Mammary epithelial cell (primary cell): ENCODE data around the gene TNFRSF11A.

Experiments
- EZH2 ChIP-seq: IDR thresholded peaks from 2 replicates; pipeline ENCODE4 v1.6.1; 2012; ENCODE audit warnings: low read length, inconsistent platforms, borderline replicate concordance
- TF ChIP-seq, protein P1 (sequence below), 2 donors: IDR thresholded peaks in 1 of 2; conservative IDR thresholded peaks in 1 of 2; 2 replicates each; pipeline ENCODE4 v1.5.1; 2011 to 2012; ENCODE audit warnings: inconsistent platforms in 2 of 2, low read length in 2 of 2, mild to moderate bottlenecking in 2 of 2, control low read depth in 1 of 2, low read depth in 1 of 2; ENCODE audit not compliant: insufficient read depth in 1 of 2; ENCODE audit errors: extremely low read depth in 1 of 2

DNA sequence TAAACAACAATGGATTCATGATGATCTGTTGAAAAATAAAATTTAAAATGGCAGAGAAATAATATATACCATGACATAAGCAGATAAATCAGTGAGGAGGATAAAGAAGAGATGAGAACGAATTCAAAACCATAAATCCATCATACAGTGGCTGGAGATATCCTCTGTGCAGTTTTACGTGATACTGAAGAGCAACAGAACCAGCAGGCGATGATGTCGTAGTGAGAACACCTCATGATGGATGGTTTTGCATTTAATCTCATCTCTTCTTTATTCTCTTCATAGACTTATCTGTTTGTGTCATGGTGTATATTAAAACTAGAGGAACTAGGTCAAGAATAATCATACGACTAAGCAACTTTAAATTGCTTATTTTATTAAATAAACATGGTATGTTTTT, 56.3 kb downstream of the TNFRSF11A start:
- TF ChIP-seq EZH2, result no peak
- TF ChIP-seq, protein P1, sequence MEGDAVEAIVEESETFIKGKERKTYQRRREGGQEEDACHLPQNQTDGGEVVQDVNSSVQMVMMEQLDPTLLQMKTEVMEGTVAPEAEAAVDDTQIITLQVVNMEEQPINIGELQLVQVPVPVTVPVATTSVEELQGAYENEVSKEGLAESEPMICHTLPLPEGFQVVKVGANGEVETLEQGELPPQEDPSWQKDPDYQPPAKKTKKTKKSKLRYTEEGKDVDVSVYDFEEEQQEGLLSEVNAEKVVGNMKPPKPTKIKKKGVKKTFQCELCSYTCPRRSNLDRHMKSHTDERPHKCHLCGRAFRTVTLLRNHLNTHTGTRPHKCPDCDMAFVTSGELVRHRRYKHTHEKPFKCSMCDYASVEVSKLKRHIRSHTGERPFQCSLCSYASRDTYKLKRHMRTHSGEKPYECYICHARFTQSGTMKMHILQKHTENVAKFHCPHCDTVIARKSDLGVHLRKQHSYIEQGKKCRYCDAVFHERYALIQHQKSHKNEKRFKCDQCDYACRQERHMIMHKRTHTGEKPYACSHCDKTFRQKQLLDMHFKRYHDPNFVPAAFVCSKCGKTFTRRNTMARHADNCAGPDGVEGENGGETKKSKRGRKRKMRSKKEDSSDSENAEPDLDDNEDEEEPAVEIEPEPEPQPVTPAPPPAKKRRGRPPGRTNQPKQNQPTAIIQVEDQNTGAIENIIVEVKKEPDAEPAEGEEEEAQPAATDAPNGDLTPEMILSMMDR (conservative IDR thresholded peaks at IDR 0.05 in 1 of 2, IDR thresholded peaks at IDR 0.05 in 1 of 2; ENCODE audit: extremely low read depth in 1 of 2, insufficient read depth in 1 of 2, low read depth in 1 of 2, low read length in 2 of 2), result no peak
